Progenitor cell of endocrine pancreas (in vitro differentiated cells): Measurements from ENCODE around the gene TBC1D2B. TPM values are rescaled to one million over a fixed set of nuclear protein-coding genes. Genes with fewer than 3 reads are reported as not detected.

Source experiments
- DNase-seq: peaks from one replicate; pipeline ENCODE4 v3.0.0; 2021; ENCODE audit warnings: low spot score; ENCODE audit not compliant: unreplicated experiment
- H3K27ac Mint-ChIP-seq: 2 replicates; pipeline ENCODE4 v1.8.0; 2021; ENCODE audit warnings: mild to moderate bottlenecking, moderate library complexity, mixed read lengths
- H3K27me3 Mint-ChIP-seq: 2 replicates; pipeline ENCODE4 v1.8.0; 2021; ENCODE audit warnings: mixed read lengths
- H3K36me3 Mint-ChIP-seq: 2 replicates; pipeline ENCODE4 v1.8.0; 2022; ENCODE audit warnings: mixed read lengths; ENCODE audit not compliant: insufficient read depth
- H3K4me1 Mint-ChIP-seq: 2 replicates; pipeline ENCODE4 v1.8.0; 2021; ENCODE audit warnings: low read depth, mixed read lengths
- H3K4me3 Mint-ChIP-seq: 2 replicates; pipeline ENCODE4 v1.8.0; 2021; ENCODE audit warnings: low read depth, mild to moderate bottlenecking, moderate library complexity, mixed read lengths
- H3K9me3 Mint-ChIP-seq: 2 replicates; pipeline ENCODE4 v1.8.0; 2021; ENCODE audit warnings: low read depth, mixed read lengths
- total RNA-seq: library from RNA; stranded (reverse); gene quantifications from 2 replicates; pipeline ENCODE4 v1.2.1, GENCODE V29; 2021
- TF ChIP-seq, protein P1 (sequence below): fragments of 200-600 bp; sonication (generic); IDR thresholded peaks from one replicate; pipeline ENCODE4 v1.5.0; 2021; ENCODE audit warnings: antibody characterized with exemption, mild to moderate bottlenecking; ENCODE audit not compliant: unreplicated experiment

Gene TBC1D2B
- total RNA-seq, 1 donor from 2014 or later: 10.8 TPM

DNA sequence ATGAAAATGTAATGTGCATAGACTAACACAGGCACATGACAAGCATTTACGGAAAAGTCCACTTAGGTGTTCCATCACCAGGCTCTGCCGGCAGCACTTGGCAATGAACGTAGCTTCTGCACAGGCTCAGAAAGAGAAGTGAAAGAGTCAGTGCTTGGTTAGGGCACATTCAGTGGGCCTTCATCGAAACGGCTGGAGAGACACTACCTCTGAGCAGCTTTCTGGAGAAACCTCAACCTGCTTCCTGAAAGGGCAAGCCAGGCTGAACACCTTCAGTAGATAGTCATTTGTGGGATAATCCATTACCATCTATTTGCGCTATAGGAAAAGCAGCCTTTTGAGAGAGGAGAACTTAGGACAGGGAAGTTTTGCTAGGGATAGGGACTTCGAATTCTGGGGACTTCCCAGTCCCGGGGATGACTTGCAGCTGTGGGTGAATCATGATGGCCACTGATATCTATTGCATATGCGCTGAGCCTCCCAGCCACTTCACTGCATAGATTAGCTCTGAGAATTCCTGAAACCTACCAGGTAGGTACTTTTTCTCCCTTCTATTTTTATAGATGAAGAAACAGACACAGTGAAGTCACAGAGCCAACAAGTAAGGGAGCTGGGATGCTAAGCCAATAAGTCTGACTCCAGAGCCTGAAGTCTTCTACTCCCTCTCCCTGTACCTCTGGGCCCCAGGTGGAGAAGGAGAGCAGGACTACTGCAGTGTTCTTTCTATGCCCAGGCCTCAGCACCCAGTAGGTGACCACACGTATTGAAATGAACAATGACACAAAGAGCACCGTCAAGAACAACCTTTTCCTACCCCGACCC is 10.7 kb upstream of the TBC1D2B start:
- Mint-ChIP-seq H3K27me3 (peaks cover 6% of the 10 kb centered on the region), H3K36me3 (no peaks in the 10 kb centered on the region), H3K4me3 (no peak overlapping the region), H3K9me3 (no peaks in the 10 kb centered on the region), H3K4me1 (peaks cover 9% of the 10 kb centered on the region), H3K27ac (peak overlapping the region; percentile 51)
- no peak for DNase-seq
- TF ChIP-seq, protein P1, sequence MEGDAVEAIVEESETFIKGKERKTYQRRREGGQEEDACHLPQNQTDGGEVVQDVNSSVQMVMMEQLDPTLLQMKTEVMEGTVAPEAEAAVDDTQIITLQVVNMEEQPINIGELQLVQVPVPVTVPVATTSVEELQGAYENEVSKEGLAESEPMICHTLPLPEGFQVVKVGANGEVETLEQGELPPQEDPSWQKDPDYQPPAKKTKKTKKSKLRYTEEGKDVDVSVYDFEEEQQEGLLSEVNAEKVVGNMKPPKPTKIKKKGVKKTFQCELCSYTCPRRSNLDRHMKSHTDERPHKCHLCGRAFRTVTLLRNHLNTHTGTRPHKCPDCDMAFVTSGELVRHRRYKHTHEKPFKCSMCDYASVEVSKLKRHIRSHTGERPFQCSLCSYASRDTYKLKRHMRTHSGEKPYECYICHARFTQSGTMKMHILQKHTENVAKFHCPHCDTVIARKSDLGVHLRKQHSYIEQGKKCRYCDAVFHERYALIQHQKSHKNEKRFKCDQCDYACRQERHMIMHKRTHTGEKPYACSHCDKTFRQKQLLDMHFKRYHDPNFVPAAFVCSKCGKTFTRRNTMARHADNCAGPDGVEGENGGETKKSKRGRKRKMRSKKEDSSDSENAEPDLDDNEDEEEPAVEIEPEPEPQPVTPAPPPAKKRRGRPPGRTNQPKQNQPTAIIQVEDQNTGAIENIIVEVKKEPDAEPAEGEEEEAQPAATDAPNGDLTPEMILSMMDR: no peak

DNA sequence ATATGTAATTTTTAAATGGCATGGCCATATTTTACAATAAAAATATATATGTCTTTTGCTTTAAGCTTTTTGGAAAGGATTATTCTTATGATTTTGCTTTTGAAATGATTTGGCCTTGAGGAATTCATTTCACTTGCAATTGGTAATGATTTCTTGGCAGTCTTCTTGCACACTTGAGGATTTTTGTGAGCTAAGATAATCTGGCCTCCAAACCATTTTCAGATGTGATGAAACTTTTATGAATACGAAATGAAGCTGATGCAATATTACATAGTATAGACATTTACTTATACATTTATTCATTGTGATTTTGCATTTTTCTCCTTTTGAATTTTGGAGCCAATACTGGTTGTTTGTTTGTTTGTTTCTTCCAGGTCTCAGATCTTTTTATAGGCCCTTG is 8.4 kb upstream of the TBC1D2B start:
- DNase-seq: no peak
- Mint-ChIP-seq H3K27ac (no peak overlapping the region), H3K4me3 (no peak overlapping the region), H3K9me3 (no peaks in the 10 kb centered on the region), H3K4me1 (peaks cover 9% of the 10 kb centered on the region), H3K27me3 (peaks cover 2% of the 10 kb centered on the region), H3K36me3 (no peaks in the 10 kb centered on the region)
- TF ChIP-seq, protein P1: no peak

DNA sequence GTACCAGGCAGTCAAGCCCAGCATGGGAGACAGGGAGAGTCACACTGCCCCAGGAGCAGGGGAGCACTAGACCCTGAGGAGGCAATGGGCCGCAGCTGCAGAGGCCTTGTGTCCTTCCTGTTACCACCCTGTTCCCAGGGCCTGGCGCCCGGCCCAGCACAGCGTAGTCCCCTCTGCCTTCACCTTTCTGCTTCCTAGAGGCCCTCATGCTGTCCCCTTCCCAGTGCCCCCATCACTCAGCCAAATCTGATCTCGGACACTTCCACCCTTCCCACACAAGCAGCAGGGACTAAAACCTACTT is 6.9 kb upstream of the TBC1D2B start:
- Mint-ChIP-seq H3K27me3 (peaks cover 2% of the 10 kb centered on the region), H3K4me3 (no peak overlapping the region), H3K9me3 (no peaks in the 10 kb centered on the region), H3K4me1 (peaks cover 6% of the 10 kb centered on the region), H3K27ac (no peak overlapping the region), H3K36me3 (no peaks in the 10 kb centered on the region)
- TF ChIP-seq, protein P1: no peak
- DNase-seq: no peak

DNA sequence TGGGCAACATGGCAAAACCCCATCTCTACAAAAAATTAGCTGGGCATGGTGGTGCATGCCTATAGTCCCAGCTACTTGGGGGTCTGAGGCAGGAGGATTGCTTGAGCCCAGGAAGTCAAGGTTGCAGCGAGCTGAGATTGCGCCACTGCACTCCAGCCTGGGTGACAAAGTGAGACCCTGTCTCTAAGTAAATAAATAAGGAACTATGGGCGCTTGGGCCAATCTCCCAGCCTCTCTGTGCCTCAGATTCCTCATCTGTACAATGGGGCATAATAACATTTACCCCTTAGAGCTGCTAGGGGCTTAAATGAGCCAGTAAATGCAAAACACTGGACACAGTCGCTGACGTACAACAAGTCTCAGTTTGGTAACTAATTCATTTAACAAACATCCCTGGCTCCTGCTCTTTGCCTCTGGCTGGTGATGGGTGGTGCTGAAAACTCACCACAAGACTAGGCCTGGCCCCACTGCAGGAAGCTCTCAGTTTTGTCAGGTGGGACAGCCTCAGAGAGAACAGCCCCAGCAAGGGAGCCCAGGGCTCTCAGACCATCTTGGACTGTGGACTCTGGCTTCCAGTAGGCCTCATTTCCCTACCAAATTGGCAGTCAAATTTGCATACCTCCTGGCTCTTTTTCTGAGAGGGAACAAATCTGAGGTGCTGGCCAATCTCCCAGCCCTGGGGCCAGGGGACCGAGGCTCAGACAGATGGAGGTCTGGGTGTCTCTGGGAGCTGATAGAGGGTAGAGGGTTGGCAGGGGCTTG is 6.4 kb upstream of the TBC1D2B start:
- H3K36me3 Mint-ChIP-seq: no peaks in the 10 kb centered on the region
- DNase-seq: no peak
- H3K4me3 Mint-ChIP-seq: no peak overlapping the region
- H3K27ac Mint-ChIP-seq: no peak overlapping the region
- TF ChIP-seq, protein P1: no peak
- peaks cover 2% of the 10 kb centered on the region for H3K27me3 Mint-ChIP-seq
- H3K9me3 Mint-ChIP-seq: no peaks in the 10 kb centered on the region
- peaks cover 5% of the 10 kb centered on the region for H3K4me1 Mint-ChIP-seq

DNA sequence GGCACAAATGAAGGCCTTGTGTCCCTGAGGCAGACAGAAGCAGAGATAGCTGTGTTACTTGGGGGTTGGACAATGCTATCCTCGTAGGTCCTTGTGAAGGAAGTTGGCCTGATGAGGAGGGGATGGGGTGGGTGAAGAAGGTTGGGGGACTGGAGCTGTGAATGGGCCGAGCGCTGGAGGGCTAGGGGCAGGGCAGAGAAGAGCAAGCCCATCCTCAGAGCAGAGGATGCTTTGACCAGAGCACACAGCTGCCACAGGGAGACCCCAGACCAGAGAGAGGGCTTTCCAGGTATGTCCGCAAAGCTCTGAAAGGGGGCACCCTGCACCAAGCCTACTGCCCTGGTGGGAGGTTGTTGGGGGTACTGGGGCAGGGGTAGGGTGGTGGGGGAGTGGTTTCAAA is 5.7 kb upstream of the TBC1D2B start:
- H3K27ac Mint-ChIP-seq: no peak overlapping the region

More for the DNA sequence above, 5.7 kb upstream of the TBC1D2B start:
- Mint-ChIP-seq H3K9me3 (no peaks in the 10 kb centered on the region), H3K4me1 (no peaks in the 10 kb centered on the region), H3K4me3 (no peak overlapping the region), H3K36me3 (no peaks in the 10 kb centered on the region), H3K27me3 (peaks cover 2% of the 10 kb centered on the region)
- TF ChIP-seq, protein P1: no peak
- no peak for DNase-seq
